GM06990 (cell line): ENCODE results near the gene RABL6.
A peak's percentile ranks its signal among the peaks of the same experiment; 100 is the strongest.
"Not testable (repeated sequence)": the region's sequence is repeated elsewhere in the genome, so short reads cannot be mapped to it uniquely, and the experiment has no call there.

ENCODE experiments used
- DNase-seq: peaks from one replicate; pipeline ENCODE4 v3.0.0-alpha.2; 2011; ENCODE audit not compliant: insufficient read length; ENCODE audit errors: extremely low read depth
- H3K27me3 ChIP-seq: replicated peaks from 2 replicates; pipeline ENCODE4 v1.6.0; 2011; ENCODE audit warnings: low read length; ENCODE audit not compliant: control insufficient read depth, insufficient read depth
- H3K36me3 ChIP-seq: 2 replicates; pipeline ENCODE4 v1.5.1; 2011; ENCODE audit warnings: low read length; ENCODE audit not compliant: control insufficient read depth, insufficient read depth
- H3K4me3 ChIP-seq: replicated peaks from 2 replicates; pipeline ENCODE4 v1.5.1; 2011; ENCODE audit warnings: low read depth, mild to moderate bottlenecking, control low read depth, low read length
- TF ChIP-seq, protein P1 (sequence below): IDR thresholded peaks from 2 replicates; pipeline ENCODE4 v1.5.1; 2011; ENCODE audit warnings: low read length, control low read depth, mild to moderate bottlenecking, inconsistent platforms; ENCODE audit not compliant: insufficient read depth, poor library complexity, severe bottlenecking

Gene RABL6

DNA sequence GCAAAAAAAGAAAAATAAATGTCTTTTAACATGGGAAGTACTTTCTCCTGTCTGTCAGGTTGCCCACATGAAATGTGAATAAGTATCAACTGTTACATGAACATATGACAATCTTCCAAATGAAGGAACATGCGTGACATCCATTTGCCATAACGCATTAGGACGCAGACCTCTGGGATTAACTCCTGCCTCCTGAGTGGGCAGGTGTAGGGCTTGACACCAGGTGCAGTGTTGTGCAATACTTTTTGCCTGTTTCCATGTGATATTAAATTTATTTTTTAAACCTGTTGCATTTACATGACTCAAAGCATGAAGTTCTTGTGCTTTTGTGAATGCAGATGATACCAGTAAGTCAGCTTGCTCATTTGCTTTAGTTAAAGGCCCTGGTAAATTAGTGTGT, 25.3 kb upstream of the RABL6 start:
- TF ChIP-seq, protein P1, sequence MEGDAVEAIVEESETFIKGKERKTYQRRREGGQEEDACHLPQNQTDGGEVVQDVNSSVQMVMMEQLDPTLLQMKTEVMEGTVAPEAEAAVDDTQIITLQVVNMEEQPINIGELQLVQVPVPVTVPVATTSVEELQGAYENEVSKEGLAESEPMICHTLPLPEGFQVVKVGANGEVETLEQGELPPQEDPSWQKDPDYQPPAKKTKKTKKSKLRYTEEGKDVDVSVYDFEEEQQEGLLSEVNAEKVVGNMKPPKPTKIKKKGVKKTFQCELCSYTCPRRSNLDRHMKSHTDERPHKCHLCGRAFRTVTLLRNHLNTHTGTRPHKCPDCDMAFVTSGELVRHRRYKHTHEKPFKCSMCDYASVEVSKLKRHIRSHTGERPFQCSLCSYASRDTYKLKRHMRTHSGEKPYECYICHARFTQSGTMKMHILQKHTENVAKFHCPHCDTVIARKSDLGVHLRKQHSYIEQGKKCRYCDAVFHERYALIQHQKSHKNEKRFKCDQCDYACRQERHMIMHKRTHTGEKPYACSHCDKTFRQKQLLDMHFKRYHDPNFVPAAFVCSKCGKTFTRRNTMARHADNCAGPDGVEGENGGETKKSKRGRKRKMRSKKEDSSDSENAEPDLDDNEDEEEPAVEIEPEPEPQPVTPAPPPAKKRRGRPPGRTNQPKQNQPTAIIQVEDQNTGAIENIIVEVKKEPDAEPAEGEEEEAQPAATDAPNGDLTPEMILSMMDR, result no peak
- peaks cover 3% of the 10 kb centered on the region; the same call in 1 of the 2 replicates for H3K27me3 ChIP-seq
- H3K4me3 ChIP-seq, result no peak overlapping the region
- no peak for DNase-seq
- no peaks in the 10 kb centered on the region for H3K36me3 ChIP-seq

DNA sequence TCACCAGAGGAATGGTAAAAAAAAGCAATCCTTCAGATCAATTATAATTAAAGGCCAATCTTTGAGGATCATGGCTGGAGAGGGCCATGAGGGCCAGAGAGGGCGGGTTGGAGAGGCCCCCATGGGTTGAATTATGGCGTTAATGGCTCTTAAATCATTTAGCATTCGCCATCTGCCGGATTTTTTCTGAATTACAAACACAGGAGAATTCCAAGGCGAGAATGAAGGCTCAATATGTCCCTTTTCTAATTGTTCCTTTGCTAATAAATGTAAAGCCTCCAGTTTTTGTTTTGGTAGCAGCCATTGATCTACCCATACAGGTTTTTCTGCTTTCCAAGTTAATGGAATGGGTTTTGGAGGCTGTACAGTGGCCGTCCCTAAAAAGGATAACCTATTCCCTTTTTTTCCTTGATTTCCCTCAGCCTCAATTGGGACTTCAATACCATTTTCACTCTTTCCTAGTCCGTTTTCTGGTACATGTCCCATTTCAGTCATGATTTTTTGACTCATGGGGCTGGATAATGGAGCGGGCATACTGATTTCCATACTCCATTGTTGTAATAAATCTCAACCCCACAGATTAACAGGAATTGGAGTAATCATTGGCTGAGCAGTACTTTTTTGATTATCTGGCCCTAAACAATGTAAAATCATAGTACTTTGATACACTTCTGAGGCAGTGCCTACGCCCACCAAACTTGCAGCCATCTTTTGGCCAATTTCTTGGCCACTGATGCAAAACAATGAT, 23.3 kb upstream of the RABL6 start:
- Histone ChIP-seq H3K36me3 (no peaks in the 10 kb centered on the region), H3K4me3 (no peak overlapping the region), H3K27me3 (0 out of 2 replicates have a peak, but pooled peaks cover 1% of the 10 kb centered on the region)
- TF ChIP-seq, protein P1, result peak; percentile 29
- no peak for DNase-seq

DNA sequence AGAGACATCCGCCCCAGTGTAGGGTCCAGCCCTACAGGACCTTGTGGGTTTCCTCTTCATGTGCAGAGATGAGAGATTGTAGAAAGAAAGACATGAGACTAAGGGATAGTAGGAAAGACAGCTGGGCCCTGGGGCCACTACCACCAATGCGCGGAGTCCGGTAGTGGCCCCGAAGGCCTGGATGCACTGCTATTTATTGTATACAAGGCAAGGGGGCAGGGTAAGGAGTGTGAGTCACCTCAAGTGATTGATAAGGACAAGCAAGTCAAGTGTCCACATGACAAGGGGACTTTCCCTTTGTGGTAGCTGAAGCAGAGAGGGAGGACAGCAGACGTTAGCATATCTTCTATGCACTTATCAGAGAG, 22.8 kb upstream of the RABL6 start:
- Histone ChIP-seq H3K27me3 (0 out of 2 replicates have a peak, but pooled peaks cover 1% of the 10 kb centered on the region), H3K4me3 (no peak overlapping the region), H3K36me3 (no peaks in the 10 kb centered on the region)
- TF ChIP-seq, protein P1, result no peak
- no peak for DNase-seq

DNA sequence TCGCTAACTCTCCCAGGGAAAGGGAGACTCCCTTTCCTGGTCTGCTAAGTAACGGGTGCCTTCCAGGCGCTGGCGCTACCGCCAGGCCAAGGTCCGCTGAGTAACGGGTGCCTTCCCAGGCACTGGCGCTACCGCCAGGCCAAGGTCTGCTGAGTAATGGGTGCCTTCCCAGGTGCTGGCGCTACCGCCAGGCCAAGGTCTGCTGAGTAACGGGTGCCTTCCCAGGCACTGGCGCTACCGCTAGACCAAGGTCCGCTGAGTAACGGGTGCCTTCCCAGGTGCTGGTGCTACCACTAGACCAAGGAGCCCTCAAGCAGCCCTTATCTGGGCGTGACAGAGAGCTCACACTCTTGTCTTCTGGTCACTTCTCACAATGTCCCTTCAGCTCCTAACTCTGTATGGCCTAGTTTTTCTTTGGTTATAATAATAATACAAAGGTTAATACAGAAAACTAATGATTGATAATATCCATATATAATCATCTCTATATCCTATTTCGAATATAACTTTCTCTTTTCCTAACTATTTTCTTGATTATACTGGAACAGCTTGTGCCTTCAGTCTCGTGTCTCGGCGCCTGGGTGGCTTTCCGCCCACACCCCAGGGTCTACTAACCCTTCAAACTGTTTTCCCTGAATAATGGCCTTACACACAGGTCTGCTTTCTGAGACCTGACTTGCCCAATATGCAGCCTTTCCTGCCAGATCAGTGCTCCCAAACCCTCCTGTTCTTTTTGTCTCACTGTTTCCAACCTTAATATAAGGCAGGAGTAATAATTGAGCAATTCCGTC, 22.0 kb upstream of the RABL6 start:
- H3K4me3 ChIP-seq, DNase-seq, H3K36me3 ChIP-seq, H3K27me3 ChIP-seq: not testable (repeated sequence)

DNA sequence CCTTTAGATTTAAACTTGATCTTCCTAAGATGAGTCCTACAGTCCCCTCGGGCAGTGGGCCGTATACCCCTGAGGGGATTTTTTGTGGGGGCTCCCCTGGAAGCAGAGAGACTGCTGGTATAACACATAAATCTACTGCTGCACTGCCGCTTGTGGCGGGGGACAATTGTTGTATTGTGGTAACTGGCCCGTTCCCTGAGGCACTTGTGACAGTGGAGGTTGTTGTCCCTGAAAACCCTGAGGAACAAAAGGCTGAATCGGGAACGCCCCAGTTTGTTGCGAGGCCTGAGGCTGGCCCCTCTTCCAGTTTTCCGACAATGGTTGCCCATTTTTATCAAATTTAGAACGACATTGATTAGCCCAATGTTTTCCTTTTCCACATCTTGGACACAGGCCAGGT, 21.3 kb upstream of the RABL6 start:
- TF ChIP-seq, protein P1, result no peak
- no peaks in the 10 kb centered on the region for H3K36me3 ChIP-seq
- no peak for DNase-seq
- H3K4me3 ChIP-seq, result no peak overlapping the region
- no peaks in the 10 kb centered on the region for H3K27me3 ChIP-seq

DNA sequence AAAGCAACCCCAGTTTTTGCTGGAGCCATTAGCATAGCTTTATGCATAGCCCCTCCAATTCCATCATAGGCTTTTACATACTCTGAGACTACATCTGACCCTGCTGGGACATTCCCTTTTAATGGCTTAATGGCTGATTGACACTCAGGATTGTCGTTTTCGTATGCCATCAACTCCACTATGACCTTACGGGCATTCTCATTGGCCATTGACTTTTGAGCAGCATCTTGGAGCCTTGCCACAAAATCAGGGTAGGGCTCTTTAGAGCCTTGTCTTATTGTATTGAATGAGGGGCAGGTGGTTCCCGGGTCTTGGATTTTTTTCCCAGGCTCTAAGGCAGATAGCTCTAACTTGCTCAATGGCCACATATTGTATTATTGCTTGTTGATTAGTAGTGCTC, 20.8 kb upstream of the RABL6 start:
- H3K36me3 ChIP-seq, H3K4me3 ChIP-seq, H3K27me3 ChIP-seq, DNase-seq: not testable (repeated sequence)
